NCI-H2227 (cell line): ENCODE results near the gene ARPP21.
"Not testable (repeated sequence)": the region's sequence is repeated elsewhere in the genome, so short reads cannot be mapped to it uniquely, and the experiment has no call there.

Source experiments
- DNase-seq: peaks from one replicate; lab custom pipeline; 2025; ENCODE audit not compliant: unreplicated experiment; lab: John Stamatoyannopoulos, UW

The ARPP21 gene

DNA sequence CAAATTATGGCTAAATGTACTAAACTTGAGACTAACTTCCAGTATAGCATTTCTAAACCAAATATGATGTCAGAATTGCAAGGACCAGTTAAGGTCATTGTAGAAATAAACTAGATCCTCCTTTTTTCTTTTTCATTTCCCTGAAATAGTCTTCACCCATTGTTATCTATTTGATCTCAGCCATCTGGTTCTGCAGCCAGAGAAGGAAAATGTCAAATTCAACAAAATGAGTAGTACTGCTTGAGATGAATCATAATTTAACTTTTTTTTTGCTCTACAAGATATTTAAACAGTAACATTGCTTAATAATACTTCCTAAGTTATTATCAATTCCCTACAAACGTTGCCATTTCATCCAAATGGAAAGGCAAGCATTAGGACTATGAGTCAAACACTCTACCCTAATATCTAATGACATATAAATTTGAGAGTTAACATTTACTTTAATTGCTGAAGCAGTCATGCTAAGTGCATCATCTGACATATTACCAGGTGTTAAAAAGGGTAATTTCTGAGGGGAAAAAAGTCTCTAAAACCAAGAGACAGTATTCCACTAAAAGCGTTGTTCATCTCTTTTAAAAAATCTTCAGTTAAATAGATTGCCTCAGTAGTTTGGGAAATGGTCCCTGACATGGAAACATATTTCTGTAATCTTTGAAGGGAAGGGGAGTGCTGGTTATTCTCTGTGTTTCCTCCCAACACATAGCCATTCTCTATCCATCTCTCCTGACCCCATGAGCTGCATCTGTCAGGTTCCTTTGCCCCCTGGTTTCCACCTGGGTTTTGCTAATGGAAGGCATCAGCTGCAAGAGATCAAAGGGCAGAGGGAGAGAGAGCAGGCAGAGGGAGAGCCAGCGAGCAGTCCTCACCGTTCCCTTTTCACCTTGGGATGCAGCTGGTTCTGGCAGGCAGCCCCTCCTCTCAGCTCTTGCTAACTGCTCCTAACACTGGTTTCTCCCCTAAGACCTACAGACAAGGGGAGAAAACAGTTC lies 138.5 kb downstream of the ARPP21 start:
- no peak for DNase-seq

DNA sequence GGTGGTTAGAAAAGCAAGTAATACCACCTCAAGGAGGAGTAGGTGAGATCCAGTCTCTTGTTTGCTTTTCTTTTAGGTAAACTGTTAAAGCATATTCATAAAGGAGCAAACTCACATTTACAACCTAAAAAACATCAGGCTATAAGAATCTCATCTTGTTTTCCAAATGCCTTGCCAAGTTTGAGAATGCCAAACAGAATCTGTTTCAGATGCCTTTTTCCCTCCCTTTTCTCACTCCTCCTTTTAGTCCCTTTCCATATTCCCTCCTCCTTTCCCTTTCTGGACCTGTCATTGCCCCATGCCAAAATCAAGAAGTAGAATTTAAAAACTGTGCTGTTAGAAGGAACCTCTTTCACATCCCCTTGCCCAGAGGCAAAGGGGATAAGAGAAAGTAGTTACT lies 140.3 kb downstream of the ARPP21 start:
- no peak for DNase-seq

DNA sequence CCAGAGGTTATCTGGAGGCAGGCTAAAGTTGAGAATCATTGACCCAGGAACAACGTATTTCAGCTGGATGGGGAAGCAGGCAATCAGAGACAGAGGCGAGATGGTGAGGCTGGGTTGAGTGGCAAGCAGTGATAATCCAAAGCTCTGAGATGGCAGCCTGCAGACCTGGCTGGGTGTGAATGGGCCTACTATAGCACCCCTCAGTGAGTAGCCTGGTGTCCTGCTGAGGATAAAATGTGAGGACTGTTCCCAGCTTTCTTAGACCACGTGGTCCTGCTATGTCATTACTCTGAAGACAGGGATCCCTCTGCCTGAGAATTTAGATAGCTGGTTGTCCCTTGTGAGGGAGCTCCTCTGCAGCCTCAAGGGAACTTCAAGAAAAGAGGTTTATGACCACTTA lies 141.5 kb downstream of the ARPP21 start:
- DNase-seq: no peak

DNA sequence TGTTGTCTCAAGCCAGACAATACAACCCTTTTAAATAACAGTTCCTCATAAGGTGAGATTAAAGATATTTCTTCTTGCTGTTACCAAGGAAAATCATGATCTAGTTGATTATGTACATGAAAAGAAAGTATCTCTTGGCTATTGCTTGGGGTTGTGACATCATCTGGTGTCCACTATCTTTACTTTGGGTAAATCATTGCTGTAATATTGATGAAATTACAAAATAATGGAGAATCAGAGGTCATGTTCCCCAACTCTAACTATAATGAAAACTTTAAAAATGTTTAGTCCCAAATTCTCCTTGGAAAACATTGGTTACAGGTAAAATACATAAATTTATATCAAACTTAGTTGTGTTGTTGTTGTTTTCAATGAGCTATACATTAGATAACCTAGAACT lies 142.2 kb downstream of the ARPP21 start:
- DNase-seq: no peak

DNA sequence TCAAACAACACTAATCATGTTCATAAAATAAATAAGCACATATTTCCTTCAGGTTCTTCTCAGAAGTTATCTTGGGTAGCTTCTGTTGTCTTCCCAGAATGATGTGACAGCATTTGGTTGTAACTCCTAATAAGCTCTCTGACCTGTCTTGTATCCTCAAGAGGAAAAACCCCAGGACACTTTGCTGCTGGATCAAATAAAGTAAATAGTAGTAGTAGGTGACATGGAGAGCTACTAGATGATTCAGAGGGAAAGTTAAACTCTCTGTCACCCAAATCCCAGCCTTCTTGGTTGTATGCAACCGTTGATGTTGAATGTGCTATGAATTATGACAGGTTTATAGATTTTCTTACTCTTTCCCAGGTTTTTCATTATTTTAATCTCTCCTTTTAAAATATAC lies 143.0 kb downstream of the ARPP21 start:
- no peak for DNase-seq

DNA sequence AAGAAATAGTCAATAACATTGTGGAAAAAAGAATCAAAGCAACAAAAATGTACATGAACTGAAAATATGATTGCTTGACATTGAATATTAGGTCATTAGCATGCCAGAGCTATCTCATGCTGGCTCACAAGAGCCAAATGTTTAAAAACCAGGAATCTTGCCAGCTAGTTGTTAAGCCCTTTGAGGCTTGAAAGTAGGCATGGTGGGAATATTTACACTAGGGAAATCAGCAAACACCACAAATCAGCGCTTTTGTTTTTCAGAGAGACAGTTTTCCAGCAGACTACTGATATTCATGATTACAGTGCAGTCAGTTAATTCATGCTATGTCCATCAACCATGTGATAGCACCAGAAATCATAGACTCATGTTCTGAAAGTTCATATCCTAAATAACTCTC lies 144.8 kb downstream of the ARPP21 start:
- DNase-seq: no peak

DNA sequence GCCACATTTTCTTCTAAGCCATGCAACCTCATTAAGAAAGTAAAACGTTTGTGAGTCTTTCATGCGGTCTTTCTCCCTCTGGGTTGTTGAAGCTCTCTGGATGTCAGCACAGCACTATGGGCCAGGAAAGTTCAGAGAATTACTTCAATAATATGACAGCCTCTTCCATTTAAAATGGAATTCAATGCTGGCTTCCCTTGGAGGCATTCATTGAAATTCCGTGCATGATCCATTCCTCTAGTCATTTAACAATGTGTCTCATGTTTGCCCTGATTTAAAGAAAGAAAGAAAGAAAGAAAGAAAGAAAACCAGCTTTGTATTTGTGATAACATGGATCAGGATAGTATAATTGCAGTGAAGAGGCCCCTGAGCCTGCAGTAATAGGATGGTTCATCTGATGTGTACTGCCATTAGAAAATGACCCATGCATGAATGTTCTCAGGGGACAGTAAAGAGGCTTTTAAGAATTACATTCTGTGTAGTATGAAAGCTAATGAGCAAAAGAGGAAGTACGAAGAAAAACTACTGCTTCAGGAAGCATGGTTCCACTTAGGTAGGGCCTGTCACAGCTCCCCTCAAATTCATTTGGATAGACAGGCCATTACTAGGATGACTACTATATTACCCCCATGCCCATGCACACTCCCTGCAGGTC lies 146.0 kb downstream of the ARPP21 start:
- no peak for DNase-seq

DNA sequence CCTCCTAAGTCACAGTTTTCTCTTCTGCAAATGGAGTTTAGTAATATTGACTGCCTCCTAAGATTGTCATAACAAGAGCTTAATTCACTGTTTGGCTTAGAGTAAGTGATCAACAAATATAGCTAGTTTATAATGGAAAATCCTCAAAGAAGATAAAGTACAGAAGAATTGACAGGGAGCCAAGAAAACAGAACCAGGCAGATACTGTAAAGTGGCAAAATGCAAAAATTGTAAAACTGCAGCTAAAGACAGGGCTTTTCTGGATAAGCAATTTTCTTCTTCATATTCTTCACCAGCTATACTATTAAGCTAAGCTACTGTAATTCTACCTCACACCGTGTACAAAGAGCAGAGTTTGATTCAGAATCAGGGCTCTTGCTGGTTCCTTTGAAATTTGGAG lies 148.6 kb downstream of the ARPP21 start:
- no peak for DNase-seq

DNA sequence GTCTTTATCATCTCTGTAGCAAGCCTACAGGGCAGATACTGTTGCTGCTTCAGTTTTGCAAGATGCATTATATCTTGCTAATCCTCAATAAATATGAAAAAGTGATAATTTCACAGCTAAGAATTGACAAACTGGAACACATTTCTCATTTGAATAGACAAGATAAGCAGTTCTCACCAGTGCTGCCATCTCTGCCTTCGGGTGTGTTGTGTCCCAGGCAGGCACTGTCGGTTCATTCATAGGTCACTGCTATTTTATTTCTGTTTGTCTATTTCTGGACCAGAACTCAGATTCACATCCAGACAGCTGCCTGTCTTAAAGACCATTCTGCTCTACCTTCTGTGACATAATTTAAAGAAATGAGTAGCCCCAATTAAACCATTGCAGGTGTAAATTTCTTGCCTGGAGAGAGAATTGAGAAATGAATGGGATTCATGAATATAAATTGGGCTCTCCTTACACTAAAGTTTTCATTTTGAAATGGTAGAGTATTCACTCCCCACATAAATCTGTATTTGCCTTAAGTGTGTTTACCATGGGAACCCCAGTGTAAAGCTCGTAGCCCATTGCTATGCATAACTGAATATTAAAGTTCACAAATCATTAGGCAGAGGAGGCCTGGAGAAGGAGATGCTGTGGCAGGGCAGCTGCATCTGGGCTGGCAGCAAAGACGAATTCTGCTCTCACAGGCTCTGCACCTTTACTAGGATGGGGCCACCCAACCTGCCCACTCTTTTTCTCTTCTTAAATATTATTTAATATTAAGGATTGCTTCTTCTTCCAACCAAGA lies 149.9 kb downstream of the ARPP21 start:
- no peak for DNase-seq

DNA sequence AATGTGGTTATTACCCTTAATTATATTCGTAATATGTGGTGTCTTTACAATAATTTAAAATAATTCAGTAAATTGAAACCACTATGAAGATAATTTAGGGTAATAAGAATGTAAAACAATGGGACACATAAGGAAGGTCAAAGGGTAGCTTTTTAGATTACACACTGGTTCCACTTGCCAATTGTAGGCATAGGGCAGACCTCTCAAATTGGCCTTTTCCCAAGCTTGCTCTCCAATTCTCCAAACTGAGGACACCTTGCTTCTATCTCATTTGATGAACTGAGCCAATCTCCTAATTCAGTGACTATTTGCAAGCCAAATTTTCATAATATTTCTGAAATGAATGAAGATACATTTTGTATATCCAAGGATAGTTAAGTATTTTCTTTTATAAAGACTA lies 151.4 kb downstream of the ARPP21 start:
- DNase-seq: no peak

DNA sequence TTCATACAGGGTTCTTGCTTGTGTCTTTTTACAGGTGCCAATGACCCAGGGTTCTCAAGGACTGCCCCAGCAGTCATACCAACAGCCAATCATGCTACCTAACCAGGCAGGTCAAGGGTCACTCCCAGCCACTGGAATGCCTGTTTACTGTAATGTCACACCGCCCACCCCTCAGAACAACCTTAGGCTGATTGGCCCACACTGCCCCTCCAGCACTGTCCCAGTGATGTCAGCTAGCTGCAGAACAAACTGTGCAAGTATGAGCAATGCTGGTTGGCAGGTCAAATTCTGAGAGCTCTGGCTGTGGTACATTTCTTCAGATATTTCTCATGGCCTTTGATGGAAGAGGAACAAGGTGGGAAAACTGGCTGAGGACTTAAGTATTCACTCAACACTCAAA lies 154.3 kb downstream of the ARPP21 start:
- no peak for DNase-seq

DNA sequence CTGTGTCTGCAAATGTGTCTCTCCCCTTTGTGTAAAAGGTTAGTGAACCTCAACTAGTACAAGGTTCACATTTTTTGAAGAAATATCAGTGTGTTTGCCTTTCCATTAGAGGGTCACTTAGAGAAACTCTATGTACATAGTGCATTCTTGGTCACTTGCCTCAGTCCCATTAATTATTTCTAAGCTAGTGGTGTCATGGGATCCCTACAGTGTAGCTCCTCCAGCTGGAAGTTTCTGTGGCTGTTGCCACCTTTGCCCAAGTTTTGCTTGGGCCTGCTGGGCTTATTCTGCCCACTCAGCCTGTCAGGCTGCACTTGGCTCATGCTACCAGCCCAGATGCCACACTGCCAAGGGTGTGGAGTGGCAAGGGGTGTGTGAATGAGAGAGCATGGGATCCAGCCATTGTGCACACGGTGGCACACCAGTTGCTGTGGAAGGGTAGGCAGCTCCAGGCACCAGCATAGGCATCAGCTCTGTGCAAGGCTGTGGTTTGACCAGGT lies 161.7 kb downstream of the ARPP21 start:
- DNase-seq: no peak

DNA sequence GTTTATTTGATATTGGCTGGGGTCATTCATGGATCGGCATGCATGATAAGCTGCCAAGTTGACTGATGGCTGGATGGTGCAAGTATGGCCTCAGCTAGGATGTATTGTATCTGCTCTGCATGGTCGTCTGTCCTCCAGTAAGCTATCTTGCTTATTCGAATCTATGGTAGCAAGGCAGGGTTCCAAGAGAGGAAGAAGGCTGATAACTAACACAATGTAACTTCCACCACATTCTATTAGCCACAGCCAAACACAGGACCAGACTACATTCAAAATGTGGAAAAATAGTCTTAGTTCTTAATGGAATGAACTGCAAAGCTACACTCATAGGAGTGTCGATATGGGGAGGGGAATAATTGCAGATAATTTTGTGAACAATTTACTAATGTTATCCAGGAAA lies 175.2 kb downstream of the ARPP21 start:
- DNase-seq: no peak

DNA sequence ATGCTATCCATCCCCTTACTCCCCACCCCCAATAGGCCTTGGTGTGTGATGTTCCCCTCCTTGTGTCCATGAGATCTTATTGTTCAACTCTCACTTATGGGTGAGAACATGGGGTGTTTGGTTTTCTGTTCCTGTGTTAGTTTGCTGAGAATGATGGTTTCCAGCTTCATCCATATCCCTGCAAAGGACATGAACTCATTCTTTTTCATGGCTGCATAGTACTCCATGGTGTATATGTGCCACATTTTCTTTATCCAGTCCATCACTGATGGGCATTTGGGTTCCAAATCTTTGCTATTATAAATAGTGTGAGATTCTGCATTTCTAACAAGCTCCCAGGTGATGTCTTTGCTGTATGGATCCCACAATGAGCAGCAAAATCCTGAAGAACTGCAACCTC lies 176.5 kb downstream of the ARPP21 start:
- not testable (repeated sequence) for DNase-seq

DNA sequence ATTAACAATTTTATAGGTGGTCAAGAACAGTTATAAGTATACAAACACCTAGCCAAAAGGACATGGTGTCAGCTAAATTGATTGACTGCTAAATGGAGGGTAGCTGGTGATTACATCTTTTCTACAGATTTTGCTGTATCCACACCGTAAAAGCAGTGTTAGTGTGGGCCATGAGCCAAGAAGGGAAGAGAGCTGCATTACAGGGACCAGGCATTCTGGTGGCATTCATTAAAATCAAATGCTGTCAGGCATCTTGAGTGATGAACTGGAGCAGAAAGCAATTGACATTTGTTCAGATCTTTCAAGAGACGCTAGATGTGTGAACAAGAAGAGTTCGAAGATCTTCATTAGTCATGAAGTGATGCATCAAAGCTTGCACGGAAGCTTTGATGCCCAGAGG lies 177.9 kb downstream of the ARPP21 start:
- DNase-seq: no peak

DNA sequence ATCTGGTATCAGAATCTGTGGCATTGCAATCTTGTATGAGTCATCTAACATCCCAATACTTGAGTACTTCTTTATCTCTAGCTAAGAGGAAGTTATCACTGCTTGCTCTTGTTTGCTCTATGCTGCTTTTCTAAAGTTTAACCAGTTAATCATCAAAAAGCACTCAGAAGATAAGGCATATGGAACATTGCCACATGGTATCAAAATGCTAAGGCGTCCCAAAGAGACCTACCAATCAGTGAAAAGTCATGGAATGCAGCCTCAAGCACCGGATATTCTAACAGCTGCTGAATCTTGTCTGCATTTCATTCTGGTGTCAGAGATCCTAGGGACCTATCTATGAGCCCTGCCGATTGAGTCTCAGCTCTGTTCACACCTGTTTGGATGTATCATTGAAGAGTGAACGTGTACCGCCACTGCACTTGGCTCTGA lies 192.8 kb downstream of the ARPP21 start:
- DNase-seq: no peak
